A549 (cell line): Measurements from ENCODE around the gene PARP11. TPM values are rescaled to one million over a fixed set of nuclear protein-coding genes. Genes with fewer than 3 reads are reported as not detected.

Experiments used
- ATAC-seq, 2 experiments: fragments of 200-7000 bp in 1 of 2; fragments of >200 bp in 1 of 2; cut with Nextera tagmentation in 1 of 2; cut with Tn5 transposase in 1 of 2; 3 replicates each; pipeline versions ENCODE4 v1.8.0 to v1.9.1; 2018 to 2020; ENCODE audit warnings: mild to moderate bottlenecking in 1 of 2, moderate library complexity in 1 of 2
- CTCF ChIA-PET: fragments of 300-600 bp; sonication (Branson Sonifier 250); formaldehyde crosslinking; extraction: SDS; loops from one replicate; lab custom pipeline; 2021; ENCODE audit warnings: antibody characterized with exemption, inconsistent platforms; lab: Yijun Ruan, JAX
- POLR2A ChIA-PET: fragments of 350-600 bp; formaldehyde crosslinking; extraction: SDS; loops from one replicate; lab custom pipeline; 2021; ENCODE audit warnings: antibody characterized with exemption, inconsistent platforms; lab: Yijun Ruan, JAX
- DNase-seq, 2 experiments: peaks; one replicate each; pipeline versions ENCODE4 v3.0.0 to v3.0.0-alpha.2; 2011 to 2016; ENCODE audit warnings: low read depth in 1 of 2, low spot score in 1 of 2
- FAIRE-seq: peaks from 2 replicates; lab custom pipeline; 2011; peaks lifted over from hg19 to GRCh38; lab: Jason Lieb, UNC
- H3K27ac ChIP-seq, 2 experiments: fragments of >200 bp; sonication (Bioruptor Twin); formaldehyde crosslinking; 3 replicates each; pipeline ENCODE4 v1.5.1; 2016 to 2017
- H3K4me1 ChIP-seq: fragments of >200 bp; sonication (Bioruptor Twin); formaldehyde crosslinking; 3 replicates; pipeline ENCODE4 v1.6.1; 2016
- H3K4me2 ChIP-seq: fragments of >200 bp; sonication (Bioruptor Twin); formaldehyde crosslinking; 3 replicates; pipeline ENCODE4 v1.6.1; 2016
- H3K4me3 ChIP-seq: fragments of >200 bp; sonication (Bioruptor Twin); formaldehyde crosslinking; 3 replicates; pipeline ENCODE4 v1.5.1; 2016
- H3K9me3 ChIP-seq: fragments of >200 bp; sonication (Bioruptor Twin); formaldehyde crosslinking; 3 replicates; pipeline ENCODE4 v1.6.1; 2016
- CBX8 ChIP-seq: fragments of 200-600 bp; sonication (generic); IDR thresholded peaks from 2 replicates; pipeline ENCODE4 v1.6.1; 2016
- CEBPB ChIP-seq, 2 experiments: fragments of >200 bp in 1 of 2; sonication (Bioruptor Twin) in 1 of 2; formaldehyde crosslinking in 1 of 2; IDR thresholded peaks; 2 replicates each; pipeline ENCODE4 v1.6.1; 2012 to 2016
- CHD2 ChIP-seq: fragments of 150-350 bp; IDR thresholded peaks from 2 replicates; pipeline ENCODE4 v1.6.1; 2014; ENCODE audit warnings: low read length; ENCODE audit not compliant: partially characterized antibody
- CHD4 ChIP-seq: fragments of 200-600 bp; sonication (generic); IDR thresholded peaks from 2 replicates; pipeline ENCODE4 v1.6.1; 2016; ENCODE audit warnings: antibody characterized with exemption, mild to moderate bottlenecking, borderline replicate concordance
- EP300 ChIP-seq, 2 experiments: fragments of >200 bp; sonication (Bioruptor Twin); formaldehyde crosslinking; IDR thresholded peaks; 2 replicates in 1 of 2; 3 replicates in 1 of 2; pipeline ENCODE4 v1.6.1; 2016 to 2017
- ESRRA ChIP-seq: fragments of 150-350 bp; IDR thresholded peaks from 2 replicates; pipeline ENCODE4 v1.6.1; 2014; ENCODE audit warnings: mild to moderate bottlenecking, low read length, borderline replicate concordance
- FOSB ChIP-seq: fragments of 250-450 bp; sonication (Bioruptor Pico); IDR thresholded peaks from 2 replicates; pipeline ENCODE4 v1.5.0; 2020; ENCODE audit warnings: mild to moderate bottlenecking, moderate library complexity
- FOSL2 ChIP-seq, 2 experiments: fragments of 450-650 bp in 1 of 2; fragments of >200 bp in 1 of 2; sonication (Bioruptor Twin) in 1 of 2; formaldehyde crosslinking; IDR thresholded peaks; 2 replicates each; pipeline versions ENCODE4 v1.5.0 to v1.6.1; 2016 to 2020; ENCODE audit warnings: mild to moderate bottlenecking in 1 of 2, moderate library complexity in 1 of 2
- FOXS1 ChIP-seq: fragments of 250-450 bp; sonication (Bioruptor Pico); IDR thresholded peaks from 2 replicates; pipeline ENCODE4 v1.5.0; 2020; ENCODE audit warnings: mild to moderate bottlenecking, moderate library complexity
- HDAC2 ChIP-seq: fragments of 200-600 bp; sonication (generic); IDR thresholded peaks from 2 replicates; pipeline ENCODE4 v1.6.1; 2016
- HOXA7 ChIP-seq: fragments of 250-450 bp; sonication (Bioruptor Pico); IDR thresholded peaks from 2 replicates; pipeline ENCODE4 v1.5.0; 2020; ENCODE audit warnings: mild to moderate bottlenecking, moderate library complexity
- HOXB5 ChIP-seq: fragments of 250-450 bp; sonication (Bioruptor Pico); IDR thresholded peaks from 2 replicates; pipeline ENCODE4 v1.5.0; 2020; ENCODE audit warnings: mild to moderate bottlenecking, moderate library complexity
- JUN ChIP-seq, 2 experiments: fragments of >200 bp; sonication (Bioruptor Twin); formaldehyde crosslinking; IDR thresholded peaks; 2 replicates in 1 of 2; 3 replicates in 1 of 2; pipeline ENCODE4 v1.6.1; 2016 to 2017
- JUNB ChIP-seq: fragments of >200 bp; sonication (Bioruptor Twin); formaldehyde crosslinking; IDR thresholded peaks from 2 replicates; pipeline ENCODE4 v1.6.1; 2016
- MAFK ChIP-seq: fragments of 450-650 bp; IDR thresholded peaks from 2 replicates; pipeline ENCODE4 v1.6.1; 2014; ENCODE audit not compliant: partially characterized antibody
- NFE2L2 ChIP-seq: fragments of 150-350 bp; conservative IDR thresholded peaks from 2 replicates; pipeline ENCODE4 v1.6.1; 2014; ENCODE audit warnings: low read length
- PHF8 ChIP-seq: fragments of 200-600 bp; sonication (generic); IDR thresholded peaks from 2 replicates; pipeline ENCODE4 v1.6.1; 2016; ENCODE audit warnings: low read depth, mild to moderate bottlenecking, antibody characterized with exemption, moderate library complexity, borderline replicate concordance
- POLR2AphosphoS2 ChIP-seq: conservative IDR thresholded peaks from 2 replicates; pipeline ENCODE4 v1.6.1; 2012; ENCODE audit warnings: low read length, improper control_type of control experiment, inconsistent platforms
- RAD21 ChIP-seq, 2 experiments: fragments of >200 bp in 1 of 2; sonication (Bioruptor Twin) in 1 of 2; formaldehyde crosslinking in 1 of 2; IDR thresholded peaks in 1 of 2; conservative IDR thresholded peaks in 1 of 2; 2 replicates in 1 of 2; 3 replicates in 1 of 2; pipeline ENCODE4 v1.6.1; 2012 to 2018; ENCODE audit warnings: inconsistent platforms in 1 of 2
- RFX5 ChIP-seq: fragments of 450-650 bp; IDR thresholded peaks from 2 replicates; pipeline ENCODE4 v1.7.1; 2014; ENCODE audit warnings: antibody characterized with exemption, mild to moderate bottlenecking, moderate library complexity
- RNF2 ChIP-seq: fragments of 200-600 bp; sonication (generic); IDR thresholded peaks from 2 replicates; pipeline ENCODE4 v1.6.1; 2016; ENCODE audit warnings: low read depth, mild to moderate bottlenecking, antibody characterized with exemption, moderate library complexity, borderline replicate concordance
- TFCP2L1 ChIP-seq: fragments of 250-450 bp; sonication (Bioruptor Pico); IDR thresholded peaks from 2 replicates; pipeline ENCODE4 v1.5.0; 2021; ENCODE audit warnings: mild to moderate bottlenecking
- TP53 ChIP-seq: fragments of 250-450 bp; sonication (Bioruptor Pico); IDR thresholded peaks from 2 replicates; pipeline ENCODE4 v1.5.0; 2021; ENCODE audit warnings: mild to moderate bottlenecking, moderate library complexity
- ZC3H11A ChIP-seq: fragments of 450-650 bp; IDR thresholded peaks from 2 replicates; pipeline ENCODE4 v1.6.1; 2014; ENCODE audit warnings: antibody characterized with exemption, mild to moderate bottlenecking
- ZNF302 ChIP-seq: fragments of 250-450 bp; sonication (Bioruptor Pico); IDR thresholded peaks from 2 replicates; pipeline ENCODE4 v1.9.0; 2021; ENCODE audit warnings: inconsistent platforms, mild to moderate bottlenecking, moderate library complexity
- ZSCAN20 ChIP-seq: fragments of 250-450 bp; sonication (Bioruptor Pico); IDR thresholded peaks from 2 replicates; pipeline ENCODE4 v1.8.0; 2022; ENCODE audit warnings: mild to moderate bottlenecking, moderate library complexity
- WGBS: methylation state at CpG from one replicate; pipeline ENCODE4 v1.1.6; 2017; ENCODE audit errors: missing lambda C conversion rate; 5-methylcytosine and 5-hydroxymethylcytosine counted together
- polyA plus RNA-seq, 4 experiments: library from polyadenylated mRNA; depleted of rRNA in 3 of 4; stranded (reverse); fragments of >200 nt; fragmentation: RNase III in 1 of 4; extraction: RNeasy Plus Mini Kit Qiagen cat#74134 plus additional on column Dnase treatment in 1 of 4; gene quantifications; 2 replicates in 3 of 4; 3 replicates in 1 of 4; pipeline ENCODE4 v1.2.3, GENCODE V29; 2011 to 2017
- TF ChIP-seq, protein P1 (sequence below): fragments of >200 bp; sonication (Bioruptor Twin); formaldehyde crosslinking; IDR thresholded peaks from 2 replicates; pipeline ENCODE4 v1.6.1; 2016
- TF ChIP-seq, protein P2 (sequence below): fragments of 450-650 bp; IDR thresholded peaks from 2 replicates; pipeline ENCODE4 v1.6.1; 2014; ENCODE audit warnings: antibody characterized with exemption
- TF ChIP-seq, protein P3 (sequence below): IDR thresholded peaks from 2 replicates; pipeline ENCODE4 v1.6.1; 2012
- TF ChIP-seq, protein P4 (sequence below): IDR thresholded peaks from 2 replicates; pipeline ENCODE4 v1.6.1; 2012; ENCODE audit warnings: low read depth, borderline replicate concordance

PARP11 gene
- polyA plus RNA-seq, 2 of the 4 experiments (the other 2 are of a cell fraction) = 2.1 to 6.7 TPM

DNA sequence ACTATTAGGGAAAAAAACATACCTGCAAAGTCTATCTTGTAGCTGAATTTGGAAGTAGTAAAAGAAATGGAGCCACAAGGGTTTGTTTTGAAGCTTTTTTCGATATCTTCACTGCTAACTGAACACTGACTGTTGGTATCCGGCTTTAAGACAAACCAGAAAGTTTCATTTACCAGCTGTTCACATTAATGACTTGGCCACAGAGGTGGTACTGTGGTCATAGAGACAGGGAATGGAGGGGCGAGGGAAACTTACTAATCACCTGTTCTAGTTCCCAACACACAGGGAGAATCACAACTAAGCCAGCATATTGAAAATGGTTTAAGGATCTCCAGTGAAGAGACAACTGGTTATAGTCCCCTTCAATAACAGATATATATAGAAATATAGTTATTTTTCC is 44.3 kb downstream of the PARP11 start (continued):
- TF ChIP-seq, protein P1, sequence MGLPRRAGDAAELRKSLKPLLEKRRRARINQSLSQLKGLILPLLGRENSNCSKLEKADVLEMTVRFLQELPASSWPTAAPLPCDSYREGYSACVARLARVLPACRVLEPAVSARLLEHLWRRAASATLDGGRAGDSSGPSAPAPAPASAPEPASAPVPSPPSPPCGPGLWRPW = no peak

DNA sequence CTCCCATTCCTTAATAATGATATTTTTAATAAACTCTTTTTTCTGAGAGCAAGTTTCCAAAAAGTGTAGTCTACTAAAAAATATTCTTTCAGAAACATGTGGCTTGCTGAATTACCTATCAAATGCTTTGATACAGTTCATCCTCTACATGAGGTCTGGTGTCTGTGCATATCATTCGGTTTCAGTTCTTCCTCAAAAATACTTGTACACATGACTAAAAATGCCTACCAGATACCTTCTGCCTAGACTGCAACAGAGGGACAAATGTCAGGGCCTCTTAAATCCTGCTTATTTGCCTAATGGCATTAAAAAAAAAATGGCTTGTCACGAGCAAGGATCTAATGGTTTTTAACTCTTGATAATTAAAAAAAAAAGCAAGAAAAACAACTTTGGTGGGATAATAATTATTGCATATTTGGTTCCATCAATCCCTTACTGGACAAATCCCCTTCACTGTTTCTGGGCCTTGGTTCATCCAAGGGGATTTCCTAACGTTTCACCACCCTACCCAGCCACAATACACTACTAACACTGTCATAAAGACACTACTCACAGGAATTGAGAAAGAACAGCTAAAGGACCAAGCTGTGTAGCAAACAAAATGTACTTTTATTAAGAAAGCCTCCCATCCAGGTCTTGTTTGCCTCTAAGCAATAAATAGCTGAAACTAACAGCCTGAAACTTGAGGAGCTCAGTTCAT is 45.7 kb downstream of the PARP11 start:
- no peak for FAIRE-seq
- CTCF ChIA-PET = no interaction called here
- H3K4me2 ChIP-seq = no peak overlapping the region
- H3K4me1 ChIP-seq = no peaks in the 10 kb centered on the region
- H3K4me3 ChIP-seq = no peak overlapping the region
- TF ChIP-seq MAFK (no peak), RFX5 (no peak), FOSL2 (IDR thresholded peaks at IDR 0.05) (no peak), FOSL2 (CRISPR knock-in tag; IDR thresholded peaks at IDR 0.05) (no peak), FOXS1 (no peak), CHD4 (no peak), PHF8 (no peak), CBX8 (no peak), FOSB (no peak), NFE2L2 (no peak), EP300 (IDR thresholded peaks at IDR 0.05) (no peak)
- TF ChIP-seq, protein P2, sequence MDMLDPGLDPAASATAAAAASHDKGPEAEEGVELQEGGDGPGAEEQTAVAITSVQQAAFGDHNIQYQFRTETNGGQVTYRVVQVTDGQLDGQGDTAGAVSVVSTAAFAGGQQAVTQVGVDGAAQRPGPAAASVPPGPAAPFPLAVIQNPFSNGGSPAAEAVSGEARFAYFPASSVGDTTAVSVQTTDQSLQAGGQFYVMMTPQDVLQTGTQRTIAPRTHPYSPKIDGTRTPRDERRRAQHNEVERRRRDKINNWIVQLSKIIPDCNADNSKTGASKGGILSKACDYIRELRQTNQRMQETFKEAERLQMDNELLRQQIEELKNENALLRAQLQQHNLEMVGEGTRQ = no peak
- TF ChIP-seq, protein P3, sequence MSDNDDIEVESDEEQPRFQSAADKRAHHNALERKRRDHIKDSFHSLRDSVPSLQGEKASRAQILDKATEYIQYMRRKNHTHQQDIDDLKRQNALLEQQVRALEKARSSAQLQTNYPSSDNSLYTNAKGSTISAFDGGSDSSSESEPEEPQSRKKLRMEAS = no peak
- WGBS = 50% methylated on average over 3 of the region's 3 CpGs
- no peak for ATAC-seq
- POLR2A ChIA-PET = interaction anchor here (0.6 kb wide), 1 partner anchor 497 kb away, joined by 4 read pairs; no protein-coding TSS in a partner anchor
- H3K9me3 ChIP-seq = no peaks in the 10 kb centered on the region
- no peak overlapping the region for H3K27ac ChIP-seq
- no peak for DNase-seq

DNA sequence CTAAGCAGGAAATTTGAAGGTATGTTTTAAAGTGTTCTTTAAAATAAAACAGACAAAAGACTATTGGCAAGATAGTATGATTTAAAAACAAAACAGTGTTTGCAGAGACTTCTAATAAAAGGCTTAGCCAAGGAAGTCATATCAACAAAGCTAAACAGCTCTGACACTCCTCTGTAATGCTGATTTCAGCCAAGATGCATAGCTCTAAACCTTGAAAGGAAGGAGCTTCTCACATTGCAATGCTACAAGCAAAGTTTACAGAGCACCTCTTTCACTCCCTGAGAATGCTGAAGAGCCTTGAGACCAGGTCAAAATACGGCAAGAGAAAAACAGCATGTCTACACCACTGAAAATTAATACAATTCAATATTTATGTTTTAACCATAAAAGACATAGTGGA is 51.8 kb downstream of the PARP11 start:
- ATAC-seq = no peak
- no peak for DNase-seq
- H3K4me3 ChIP-seq = no peak overlapping the region
- no peaks in the 10 kb centered on the region for H3K9me3 ChIP-seq
- TF ChIP-seq ZC3H11A (no peak), TP53 (CRISPR knock-in tag) (no peak), RNF2 (no peak), ESRRA (no peak), HOXA7 (CRISPR knock-in tag) (no peak), CHD2 (no peak), RAD21 (conservative IDR thresholded peaks at IDR 0.05 in 1 of 2, IDR thresholded peaks at IDR 0.05 in 1 of 2) (no peak), JUN (IDR thresholded peaks at IDR 0.05) (no peak), NFE2L2 (no peak), TFCP2L1 (CRISPR knock-in tag) (no peak), ZNF302 (CRISPR knock-in tag) (no peak), JUNB (no peak), HDAC2 (no peak), HOXB5 (no peak), ZSCAN20 (CRISPR knock-in tag) (no peak), CEBPB (IDR thresholded peaks at IDR 0.05) (no peak), POLR2AphosphoS2 (no peak)
- TF ChIP-seq, protein P2 = no peak
- TF ChIP-seq, protein P4, sequence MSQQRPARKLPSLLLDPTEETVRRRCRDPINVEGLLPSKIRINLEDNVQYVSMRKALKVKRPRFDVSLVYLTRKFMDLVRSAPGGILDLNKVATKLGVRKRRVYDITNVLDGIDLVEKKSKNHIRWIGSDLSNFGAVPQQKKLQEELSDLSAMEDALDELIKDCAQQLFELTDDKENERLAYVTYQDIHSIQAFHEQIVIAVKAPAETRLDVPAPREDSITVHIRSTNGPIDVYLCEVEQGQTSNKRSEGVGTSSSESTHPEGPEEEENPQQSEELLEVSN = no peak
- no peak overlapping the region for H3K4me2 ChIP-seq
- POLR2A ChIA-PET = no interaction called here
- no peak for FAIRE-seq
- CTCF ChIA-PET = interaction anchor here (1.2 to 3.7 kb wide), 3 partner anchors 16 to 521 kb away, joined by 3 to 17 read pairs (median 4); no protein-coding TSS in a partner anchor
- no peaks in the 10 kb centered on the region for H3K4me1 ChIP-seq
- no peak overlapping the region for H3K27ac ChIP-seq
- 79% methylated on average over 1 of the region's 1 CpG for WGBS
